Mesendoderm (in vitro differentiated cells): ENCODE data around the gene CRB2.

Source experiments
- DNase-seq: peaks from one replicate; pipeline ENCODE4 v3.0.0; 2013
- H2AK5ac ChIP-seq: 2 replicates; pipeline ENCODE4 v1.6.1; 2013; ENCODE audit warnings: low read length, inconsistent platforms
- H2BK120ac ChIP-seq: 2 replicates; pipeline ENCODE4 v1.6.1; 2013; ENCODE audit warnings: low read depth, mild to moderate bottlenecking, low read length, moderate library complexity, mixed read lengths
- H2BK15ac ChIP-seq: replicated peaks from 2 replicates; pipeline ENCODE4 v1.6.1; 2013; ENCODE audit warnings: low read depth, mild to moderate bottlenecking, moderate library complexity
- H2BK5ac ChIP-seq: 2 replicates; pipeline ENCODE4 v1.6.1; 2013; ENCODE audit warnings: low read length, inconsistent platforms
- H3K18ac ChIP-seq: 2 replicates; pipeline ENCODE4 v1.6.1; 2013; ENCODE audit warnings: mild to moderate bottlenecking, low read length, mixed read lengths
- H3K23ac ChIP-seq: one replicate; pipeline ENCODE4 v1.6.1; 2013; ENCODE audit warnings: low read length
- H3K27ac ChIP-seq: 2 replicates; pipeline ENCODE4 v1.5.1; 2013; ENCODE audit warnings: low read depth, mild to moderate bottlenecking, inconsistent platforms, low read length, moderate library complexity
- H3K27me3 ChIP-seq: 2 replicates; pipeline ENCODE4 v1.6.1; 2013; ENCODE audit warnings: low read length, control low read depth, mild to moderate bottlenecking, inconsistent platforms; ENCODE audit not compliant: insufficient read depth, poor library complexity
- H3K36me3 ChIP-seq: 2 replicates; pipeline ENCODE4 v1.6.1; 2013; ENCODE audit warnings: low read length, inconsistent platforms; ENCODE audit not compliant: control insufficient read depth, insufficient read depth
- H3K4ac ChIP-seq: one replicate; pipeline ENCODE4 v1.6.1; 2013; ENCODE audit warnings: low read depth, mild to moderate bottlenecking, low read length, moderate library complexity
- H3K4me1 ChIP-seq: 2 replicates; pipeline ENCODE4 v1.6.1; 2013; ENCODE audit warnings: low read depth, low read length, inconsistent platforms; ENCODE audit not compliant: control insufficient read depth
- H3K4me2 ChIP-seq: 2 replicates; pipeline ENCODE4 v1.6.1; 2013; ENCODE audit warnings: low read length
- H3K4me3 ChIP-seq: 2 replicates; pipeline ENCODE4 v1.5.1; 2013; ENCODE audit warnings: mild to moderate bottlenecking, low read length
- H3K56ac ChIP-seq: one replicate; pipeline ENCODE4 v1.6.1; 2013; ENCODE audit warnings: low read length
- H3K79me1 ChIP-seq: 2 replicates; pipeline ENCODE4 v1.6.1; 2013; ENCODE audit warnings: low read length, inconsistent platforms
- H3K79me2 ChIP-seq: 2 replicates; pipeline ENCODE4 v1.6.1; 2013; ENCODE audit warnings: mild to moderate bottlenecking, low read length; ENCODE audit not compliant: control insufficient read depth, insufficient read depth
- H3K9ac ChIP-seq: 2 replicates; pipeline ENCODE4 v1.6.1; 2013; ENCODE audit warnings: low read length, inconsistent platforms
- H4K5ac ChIP-seq: one replicate; pipeline ENCODE4 v1.6.1; 2013; ENCODE audit warnings: low read length
- H4K8ac ChIP-seq: one replicate; pipeline ENCODE4 v1.6.1; 2013; ENCODE audit warnings: low read depth, mild to moderate bottlenecking, control low read depth, low read length, moderate library complexity
- WGBS: extraction: QIAGEN DNeasy Blood & Tissue Kit; methylation state at CpG from one replicate; pipeline ENCODE4 v1.1.7; 2013; ENCODE audit warnings: low lambda C conversion rate, missing lambda C conversion rate; ENCODE audit not compliant: insufficient coverage; ENCODE audit errors: extremely low coverage; 5-methylcytosine and 5-hydroxymethylcytosine counted together

Gene CRB2

DNA sequence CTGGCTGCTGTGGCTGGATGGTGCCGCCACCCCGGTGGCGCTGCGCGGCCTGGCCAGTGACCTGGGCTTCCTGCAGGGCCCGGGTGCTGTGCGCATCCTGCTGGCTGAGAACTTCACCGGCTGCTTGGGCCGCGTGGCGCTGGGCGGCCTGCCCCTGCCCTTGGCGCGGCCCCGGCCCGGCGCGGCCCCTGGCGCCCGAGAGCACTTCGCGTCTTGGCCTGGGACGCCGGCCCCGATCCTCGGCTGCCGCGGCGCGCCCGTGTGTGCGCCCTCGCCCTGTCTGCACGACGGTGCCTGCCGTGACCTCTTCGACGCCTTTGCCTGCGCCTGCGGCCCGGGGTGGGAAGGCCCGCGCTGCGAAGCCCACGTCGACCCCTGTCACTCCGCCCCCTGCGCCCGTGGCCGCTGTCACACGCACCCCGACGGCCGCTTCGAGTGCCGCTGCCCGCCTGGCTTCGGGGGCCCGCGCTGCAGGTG is 17.5 kb downstream of the CRB2 start:
- WGBS = no CpG with 5 or more reads among the region's 60 CpGs
- Histone ChIP-seq H3K18ac (no peak overlapping the region), H3K27ac (no peak overlapping the region), H2BK120ac (no peak overlapping the region), H3K27me3 (no peaks in the 10 kb centered on the region), H3K4ac (no peak overlapping the region), H4K8ac (no peak overlapping the region), H2AK5ac (no peak overlapping the region), H2BK5ac (no peak overlapping the region), H4K5ac (no peak overlapping the region), H3K79me1 (no peaks in the 10 kb centered on the region), H3K36me3 (no peaks in the 10 kb centered on the region), H3K4me3 (no peak overlapping the region), H3K4me1 (peaks cover 2% of the 10 kb centered on the region), H3K4me2 (no peak overlapping the region), H3K56ac (peak overlapping the region; percentile 42), H2BK15ac (no peak overlapping the region), H3K9ac (no peak overlapping the region), H3K79me2 (no peaks in the 10 kb centered on the region), H3K23ac (no peak overlapping the region)
- DNase-seq = no peak

DNA sequence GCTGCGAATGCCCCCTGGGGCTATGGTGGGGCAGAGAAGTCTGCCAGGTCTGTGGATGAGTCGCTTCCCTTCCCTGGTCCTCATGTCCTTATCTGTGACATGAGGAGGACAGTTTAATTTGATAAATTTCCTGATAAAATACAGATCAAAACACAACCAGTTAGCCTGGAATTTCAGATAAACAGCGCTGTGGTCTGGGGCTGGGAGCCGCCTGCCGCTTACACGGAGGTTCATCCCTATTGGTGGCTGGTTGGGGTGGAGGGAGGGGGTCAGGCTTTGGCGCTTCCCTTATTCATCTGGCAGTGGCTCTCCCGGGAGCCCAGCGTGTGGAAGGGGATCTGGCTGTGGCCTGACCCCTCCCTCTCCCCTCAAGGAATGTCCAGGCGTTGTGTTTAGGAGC is 17.9 kb downstream of the CRB2 start:
- Histone ChIP-seq H3K27me3 (no peaks in the 10 kb centered on the region), H2BK15ac (no peak overlapping the region), H3K4me1 (peaks cover 2% of the 10 kb centered on the region), H3K4me3 (no peak overlapping the region), H3K27ac (no peak overlapping the region), H3K4me2 (no peak overlapping the region), H4K8ac (no peak overlapping the region), H3K36me3 (no peaks in the 10 kb centered on the region), H3K18ac (no peak overlapping the region), H3K4ac (no peak overlapping the region), H3K23ac (no peak overlapping the region), H3K79me2 (no peaks in the 10 kb centered on the region), H3K79me1 (no peaks in the 10 kb centered on the region), H2BK5ac (no peak overlapping the region), H2AK5ac (no peak overlapping the region), H3K9ac (no peak overlapping the region), H2BK120ac (no peak overlapping the region), H4K5ac (no peak overlapping the region), H3K56ac (no peak overlapping the region)
- peak; percentile 81 for DNase-seq
- WGBS = no CpG with 5 or more reads among the region's 10 CpGs

DNA sequence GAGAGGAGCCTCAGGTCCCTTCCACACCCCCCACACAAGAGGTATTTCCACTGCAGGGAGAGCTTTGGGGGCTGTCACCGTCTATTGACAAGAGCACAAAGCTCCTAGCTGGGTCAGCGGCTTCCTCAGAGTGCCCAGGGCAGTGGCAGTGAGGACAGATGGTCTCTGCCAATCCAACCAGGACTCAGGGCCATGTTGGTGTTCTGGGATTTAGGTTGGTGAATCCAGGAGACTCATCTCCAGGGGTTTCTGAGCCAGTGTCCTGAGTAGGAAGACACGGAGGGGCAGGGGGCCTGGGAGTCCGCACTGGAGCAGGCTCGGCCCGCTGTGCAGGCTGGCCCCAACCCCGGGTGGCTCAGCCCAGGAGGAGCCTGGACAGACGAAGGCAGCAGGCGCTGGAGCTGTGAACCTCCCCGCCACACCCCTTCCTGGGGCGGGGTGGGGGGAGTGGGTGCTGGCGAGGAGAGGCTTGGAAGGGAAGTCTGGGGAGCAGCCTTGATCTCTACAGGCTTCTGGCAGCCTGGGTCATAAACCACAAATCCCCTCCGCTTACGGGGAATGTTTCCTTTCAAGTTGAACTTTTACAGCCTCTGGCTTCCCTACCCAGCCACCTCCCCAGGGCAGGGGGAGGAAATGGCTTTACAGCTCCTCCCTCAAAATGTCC is 19.6 kb downstream of the CRB2 start:
- H4K5ac ChIP-seq = no peak overlapping the region
- no peak overlapping the region for H3K18ac ChIP-seq
- no peak overlapping the region for H2BK5ac ChIP-seq
- H3K79me2 ChIP-seq = no peaks in the 10 kb centered on the region
- H3K4ac ChIP-seq = no peak overlapping the region
- peak; percentile 78 for DNase-seq
- no peak overlapping the region for H2AK5ac ChIP-seq
- no peaks in the 10 kb centered on the region for H3K79me1 ChIP-seq
- H3K36me3 ChIP-seq = no peaks in the 10 kb centered on the region
- H3K27me3 ChIP-seq = no peaks in the 10 kb centered on the region
- no peak overlapping the region for H2BK15ac ChIP-seq
- no peak overlapping the region for H3K23ac ChIP-seq
- no peak overlapping the region for H3K4me2 ChIP-seq
- WGBS = no CpG with 5 or more reads among the region's 14 CpGs
- H3K4me1 ChIP-seq = peaks cover 2% of the 10 kb centered on the region
- H3K9ac ChIP-seq = no peak overlapping the region
- H2BK120ac ChIP-seq = no peak overlapping the region
- peak overlapping the region; percentile 44 for H3K56ac ChIP-seq
- H4K8ac ChIP-seq = no peak overlapping the region
- peak overlapping the region; percentile 49 for H3K27ac ChIP-seq
- no peak overlapping the region for H3K4me3 ChIP-seq

DNA sequence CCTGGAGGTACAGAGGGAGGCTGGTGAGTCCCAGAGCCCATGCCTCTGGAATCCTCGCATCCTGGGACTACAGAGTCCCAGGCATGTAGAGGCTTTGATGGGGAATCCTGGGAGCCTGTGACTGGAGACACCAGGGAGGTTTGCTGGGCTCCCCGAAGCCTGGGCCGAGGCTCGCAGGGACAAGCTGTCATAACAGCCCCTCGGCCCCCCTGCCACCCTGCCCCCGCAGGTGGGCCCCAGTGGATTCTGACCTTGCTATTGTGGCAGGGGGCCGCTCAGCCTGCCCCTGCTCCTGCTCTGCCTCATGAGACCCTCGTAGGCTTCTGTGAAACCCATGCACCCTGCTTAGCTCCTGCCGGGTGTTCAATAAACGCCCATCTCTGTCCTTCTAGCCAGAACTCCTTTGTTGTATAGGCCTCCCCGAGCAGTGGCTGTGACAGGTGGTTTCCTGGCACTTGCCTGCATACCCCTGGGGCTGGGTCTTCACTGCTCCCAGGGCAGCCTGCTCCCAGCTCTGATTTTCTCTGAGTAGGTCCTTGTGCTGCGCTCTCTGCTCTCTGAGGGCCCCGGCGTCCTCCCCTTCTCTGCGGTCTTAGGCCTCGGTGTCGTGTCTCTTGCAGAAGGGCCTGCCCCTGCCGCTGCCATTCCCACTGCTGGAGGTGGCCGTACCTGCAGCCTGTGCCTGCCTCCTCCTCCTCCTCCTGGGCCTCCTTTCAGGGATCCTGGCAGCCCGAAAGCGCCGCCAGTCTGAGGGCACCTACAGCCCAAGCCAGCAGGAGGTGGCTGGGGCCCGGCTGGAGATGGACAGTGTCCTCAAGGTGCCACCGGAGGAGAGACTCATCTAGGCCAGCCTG is 20.4 kb downstream of the CRB2 start:
- H2BK15ac ChIP-seq = no peak overlapping the region
- no peak overlapping the region for H3K4me2 ChIP-seq
- no peak overlapping the region for H2BK5ac ChIP-seq
- no peak overlapping the region for H3K18ac ChIP-seq
- no peak overlapping the region for H2AK5ac ChIP-seq
- no peaks in the 10 kb centered on the region for H3K36me3 ChIP-seq
- no peak overlapping the region for H2BK120ac ChIP-seq
- H3K27ac ChIP-seq = peak overlapping the region; percentile 49
- DNase-seq = no peak
- no CpG with 5 or more reads among the region's 24 CpGs for WGBS
- H3K4me1 ChIP-seq = peaks cover 2% of the 10 kb centered on the region
- no peak overlapping the region for H3K4ac ChIP-seq
- no peak overlapping the region for H3K23ac ChIP-seq
- no peaks in the 10 kb centered on the region for H3K79me2 ChIP-seq
- no peaks in the 10 kb centered on the region for H3K27me3 ChIP-seq
- no peak overlapping the region for H4K5ac ChIP-seq
- H4K8ac ChIP-seq = no peak overlapping the region
- H3K56ac ChIP-seq = peak overlapping the region; percentile 44
- H3K4me3 ChIP-seq = no peak overlapping the region
- H3K9ac ChIP-seq = no peak overlapping the region
- no peaks in the 10 kb centered on the region for H3K79me1 ChIP-seq

DNA sequence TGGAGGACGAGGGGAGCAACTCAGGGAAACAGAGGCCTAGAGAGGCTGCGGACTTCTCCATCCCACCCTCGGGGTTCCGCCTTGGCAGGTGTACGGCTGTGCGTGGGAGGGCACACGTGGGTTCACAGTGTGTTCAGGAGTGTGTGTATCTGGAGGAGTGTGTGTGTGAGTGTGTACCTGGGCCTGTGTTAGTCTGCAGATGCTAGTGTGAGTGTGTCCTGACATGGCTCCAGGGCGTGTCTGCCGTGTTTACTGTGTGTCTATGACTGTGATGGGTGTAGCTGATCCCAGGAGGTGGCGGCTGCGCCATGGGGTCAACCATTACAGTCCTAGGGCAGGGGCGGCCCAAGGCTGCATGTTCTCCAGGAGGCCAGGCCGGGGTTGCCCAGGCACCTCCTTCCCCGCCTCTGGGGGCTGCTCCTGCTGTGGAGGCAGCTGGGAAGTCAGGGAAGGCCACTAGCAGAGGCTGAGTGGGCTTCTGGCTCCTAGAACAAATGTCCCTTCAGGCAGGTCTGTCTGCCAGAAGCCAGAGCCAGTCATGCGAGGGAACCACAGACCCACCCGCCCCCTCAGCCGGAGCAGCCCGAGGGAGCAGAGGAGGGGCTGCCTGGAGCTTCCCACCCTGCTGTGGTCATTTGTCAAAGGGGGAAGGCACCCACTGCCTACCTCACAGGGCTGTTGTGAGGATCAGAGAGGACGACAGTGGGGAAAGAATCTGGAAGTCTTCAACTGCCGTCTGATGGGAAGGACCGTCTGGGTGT is 21.4 kb downstream of the CRB2 start:
- no CpG with 5 or more reads among the region's 21 CpGs for WGBS
- no peaks in the 10 kb centered on the region for H3K36me3 ChIP-seq

More for the DNA sequence above, 21.4 kb downstream of the CRB2 start:
- no peak overlapping the region for H3K18ac ChIP-seq
- H2BK120ac ChIP-seq = no peak overlapping the region
- no peak overlapping the region for H3K4me3 ChIP-seq
- no peak overlapping the region for H3K23ac ChIP-seq
- no peak overlapping the region for H3K56ac ChIP-seq
- no peaks in the 10 kb centered on the region for H3K79me2 ChIP-seq
- H4K8ac ChIP-seq = no peak overlapping the region
- no peak overlapping the region for H3K4me2 ChIP-seq
- H3K4me1 ChIP-seq = peaks cover 2% of the 10 kb centered on the region
- H3K4ac ChIP-seq = no peak overlapping the region
- H2BK15ac ChIP-seq = no peak overlapping the region
- H3K79me1 ChIP-seq = no peaks in the 10 kb centered on the region
- H3K27ac ChIP-seq = no peak overlapping the region
- H4K5ac ChIP-seq = no peak overlapping the region
- H2AK5ac ChIP-seq = no peak overlapping the region
- DNase-seq = no peak
- no peak overlapping the region for H3K9ac ChIP-seq
- no peak overlapping the region for H2BK5ac ChIP-seq
- H3K27me3 ChIP-seq = no peaks in the 10 kb centered on the region
